A204.1 (cell line): ENCODE measurements around the gene METTL6.
"Not testable (repeated sequence)": the region's sequence is repeated elsewhere in the genome, so short reads cannot be mapped to it uniquely, and the experiment has no call there.

ENCODE experiments used
- FAIRE-seq: peaks from 2 replicates; lab custom pipeline; 2012; peaks lifted over from hg19 to GRCh38; lab: Jason Lieb, UNC

Gene METTL6

DNA sequence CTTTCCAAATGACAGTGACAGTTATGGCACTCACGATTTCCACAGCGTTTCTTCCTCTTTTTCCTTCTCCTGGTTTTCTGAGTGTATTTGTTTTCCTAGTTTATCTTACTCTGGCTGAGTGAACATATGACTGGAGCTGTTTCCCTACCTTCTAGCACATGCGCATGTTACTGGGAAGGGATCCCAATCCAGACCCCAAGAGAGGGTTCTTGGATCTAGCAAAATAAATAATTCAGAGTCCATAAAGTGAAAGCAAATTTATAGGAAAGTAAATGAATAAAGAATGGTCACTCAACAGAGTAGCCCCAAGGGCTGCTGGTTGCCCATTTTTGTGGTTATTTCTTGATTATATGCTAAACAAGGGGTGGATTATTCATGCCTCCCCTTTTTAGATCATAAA is 23.8 kb downstream of the METTL6 start:
- no peak for FAIRE-seq

DNA sequence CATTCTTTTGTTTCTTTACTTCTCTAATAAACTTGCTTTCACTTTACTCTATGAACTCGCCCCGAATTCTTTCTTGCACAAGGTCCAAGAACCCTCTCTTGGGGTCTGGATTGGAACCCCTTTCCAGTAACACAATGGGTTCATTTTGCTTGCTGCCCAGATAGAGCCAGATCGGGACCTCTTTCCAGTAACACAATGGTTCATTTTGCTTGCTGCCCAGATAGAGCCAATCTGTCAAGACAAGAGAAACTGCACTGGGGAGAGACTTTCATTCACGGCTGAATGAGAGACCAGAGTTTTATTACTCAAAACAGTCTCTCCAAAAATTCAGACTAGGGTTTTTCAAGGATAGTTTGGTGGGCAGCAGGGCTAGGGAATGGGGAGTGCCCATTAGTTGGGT is 25.4 kb downstream of the METTL6 start:
- no peak for FAIRE-seq

DNA sequence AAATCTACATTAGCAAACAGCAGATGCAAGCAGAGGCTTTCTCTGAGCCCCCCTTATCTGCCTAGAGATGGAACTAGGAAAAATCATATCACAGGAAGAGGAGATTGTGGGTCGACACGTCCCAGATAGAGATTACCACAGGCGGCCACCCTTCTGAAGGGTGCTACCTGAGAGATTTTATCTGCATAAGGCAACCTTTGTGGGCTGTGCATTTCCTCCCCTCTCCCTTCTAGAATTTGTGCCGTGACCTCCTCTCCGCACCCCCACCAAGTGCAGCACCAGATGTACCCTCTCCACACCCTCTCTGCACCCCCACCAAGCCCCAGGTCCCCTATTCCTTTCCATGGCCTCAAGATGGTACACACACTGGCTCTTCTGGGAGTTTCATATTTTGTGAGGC is 27.4 kb downstream of the METTL6 start:
- no peak for FAIRE-seq

- FAIRE-seq = peak; percentile 29
Measured at GRCh38 chr3:15398731-15399133, 28.6 kb downstream of the METTL6 start.

DNA sequence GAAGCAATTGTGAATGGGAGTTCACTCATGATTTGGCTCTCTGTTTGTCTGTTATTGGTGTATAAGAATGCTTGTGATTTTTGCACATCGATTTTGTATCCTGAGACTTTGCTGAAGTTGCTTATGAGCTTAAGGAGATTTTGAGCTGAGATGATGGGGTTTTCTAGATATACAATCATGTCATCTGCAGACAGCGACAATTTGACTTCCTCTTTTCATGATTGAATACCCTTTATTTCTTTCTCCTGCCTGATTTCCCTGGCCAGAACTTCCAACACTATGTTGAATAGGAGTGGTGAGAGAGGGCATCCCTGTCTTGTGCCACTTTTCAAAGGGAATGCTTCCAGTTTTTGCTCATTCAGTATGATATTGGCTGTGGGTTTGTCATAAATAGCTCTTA is 34.1 kb downstream of the METTL6 start:
- not testable (repeated sequence) for FAIRE-seq

DNA sequence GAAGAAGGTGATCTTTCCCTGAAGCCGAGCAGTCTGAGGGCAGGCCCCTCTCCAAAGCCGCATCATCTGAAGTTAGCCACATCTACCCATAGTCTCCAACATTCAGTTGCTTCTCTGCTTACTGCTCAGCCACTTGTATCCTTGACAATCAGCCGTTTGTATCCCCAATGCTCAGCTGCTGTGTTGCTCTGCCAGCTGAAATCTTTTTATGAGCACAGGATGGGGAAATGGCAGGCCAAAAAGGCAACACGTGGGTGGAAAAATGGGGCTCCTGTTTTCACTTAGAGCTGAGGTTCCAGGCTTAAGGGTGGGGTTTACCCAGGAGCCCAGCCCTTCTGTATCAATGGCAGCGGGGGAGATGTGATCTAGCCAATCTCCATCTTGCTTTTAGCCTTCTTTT is 36.3 kb downstream of the METTL6 start:
- no peak for FAIRE-seq

DNA sequence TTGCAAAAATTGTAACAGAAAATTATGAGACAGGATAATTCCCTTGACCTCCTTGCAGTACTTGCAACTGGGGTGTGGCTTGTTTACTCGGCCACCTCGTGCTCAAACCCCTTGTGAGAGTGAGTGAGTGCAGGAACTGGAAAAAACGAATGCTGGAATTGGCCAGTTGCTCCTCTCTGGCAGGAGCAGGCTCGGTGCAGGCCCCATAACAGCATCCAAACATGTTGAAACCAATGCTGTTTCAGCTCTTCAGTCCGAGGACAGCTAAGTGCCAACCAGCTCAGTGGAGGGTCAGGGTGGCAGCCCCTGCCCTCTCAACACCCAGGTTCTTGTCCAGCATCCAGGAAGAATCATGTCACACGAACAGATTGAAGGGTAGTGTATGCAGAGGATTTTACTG is 36.9 kb downstream of the METTL6 start:
- FAIRE-seq = no peak

- not testable (repeated sequence) for FAIRE-seq
Measured at GRCh38 chr3:15388335-15388734, 39.0 kb downstream of the METTL6 start.

DNA sequence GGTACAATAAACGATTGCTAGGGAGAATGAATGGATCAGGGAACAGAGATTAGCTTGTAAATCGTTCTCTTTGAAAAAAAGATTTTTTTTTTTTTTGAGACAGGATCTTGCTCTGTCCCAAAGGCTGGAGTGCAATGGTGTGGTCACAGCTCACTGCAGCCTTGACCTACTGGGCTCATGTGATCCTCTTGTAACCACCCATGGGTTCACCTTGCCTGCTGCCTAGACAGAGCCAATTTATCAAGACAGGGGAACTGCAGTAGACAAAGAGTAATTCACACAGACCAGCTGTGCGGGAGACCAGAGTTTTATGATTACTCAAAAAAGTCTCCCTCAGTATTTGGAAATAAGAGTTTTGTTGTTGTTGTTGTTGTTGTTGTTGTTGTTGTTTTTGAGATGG is 39.6 kb downstream of the METTL6 start:
- no peak for FAIRE-seq

GRCh38 chr3:15387171-15387581 is 40.2 kb downstream of the METTL6 start:
- no peak for FAIRE-seq

- not testable (repeated sequence) for FAIRE-seq
Measured at GRCh38 chr3:15386654-15386955, 40.7 kb downstream of the METTL6 start.

DNA sequence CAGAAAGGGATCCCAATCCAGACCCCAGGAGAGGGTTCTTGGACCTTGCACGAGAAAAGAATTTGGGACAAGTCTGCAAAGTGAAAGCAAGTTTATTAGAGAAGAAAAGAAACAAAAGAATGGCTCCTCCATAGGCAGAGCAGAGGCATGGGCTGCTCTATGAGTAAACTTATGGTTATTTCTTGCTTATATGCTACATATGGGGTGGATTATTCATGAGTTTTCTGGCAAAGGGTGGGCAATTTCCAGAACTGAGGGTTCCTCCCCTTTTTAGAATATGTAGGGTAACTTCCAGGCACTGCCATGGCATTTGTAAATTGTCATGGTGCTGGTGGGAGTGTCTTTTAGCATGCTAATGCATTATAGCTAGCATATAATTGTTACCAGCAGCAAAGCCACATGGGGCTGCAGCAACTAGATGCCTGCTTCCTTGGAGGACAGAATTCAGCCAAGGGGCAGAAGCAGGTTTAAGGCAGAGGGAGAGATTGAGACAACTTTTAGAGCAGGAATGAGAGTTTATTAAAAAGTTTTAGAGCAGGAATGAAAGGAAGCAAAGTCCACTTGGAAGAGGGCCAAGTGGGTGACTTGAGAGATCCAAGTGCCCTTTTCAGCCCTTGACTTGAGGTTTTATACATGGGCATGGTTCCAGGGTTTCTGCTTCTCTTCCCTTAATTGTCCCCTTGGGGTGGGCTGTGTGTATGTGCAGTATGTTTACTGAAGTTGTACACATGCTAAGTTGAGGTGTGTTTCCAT is 41.3 kb downstream of the METTL6 start:
- no peak for FAIRE-seq

- FAIRE-seq = not testable (repeated sequence)
Measured at GRCh38 chr3:15385238-15385695, 42.1 kb downstream of the METTL6 start.

GRCh38 chr3:15384510-15385237 is 42.7 kb downstream of the METTL6 start:
- FAIRE-seq = no peak

DNA sequence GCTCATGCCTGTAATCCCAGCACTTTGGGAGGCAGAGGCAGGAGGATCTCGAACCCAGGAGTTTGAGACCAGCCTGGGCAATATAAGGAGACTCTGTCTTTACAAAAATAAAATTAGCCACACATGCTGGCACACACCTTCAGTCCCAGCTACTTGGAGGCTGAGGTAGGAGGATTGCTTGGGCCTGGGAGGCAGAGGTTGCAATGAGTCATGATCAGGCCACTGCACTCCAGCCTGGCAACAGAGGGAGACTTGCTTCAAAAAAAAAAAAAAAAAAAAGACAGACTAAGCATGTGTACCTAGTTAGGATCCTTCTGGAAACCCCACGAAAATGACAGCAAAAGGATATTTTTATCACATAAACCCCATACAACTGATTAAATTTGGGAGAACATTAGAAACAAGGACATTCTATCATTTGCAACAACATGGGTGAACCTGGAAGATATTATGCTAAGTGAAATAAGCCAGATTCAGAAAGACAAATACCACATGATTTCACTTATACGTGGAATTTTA is 44.9 kb downstream of the METTL6 start:
- FAIRE-seq = no peak

GRCh38 chr3:15380980-15381890 is 46.1 kb downstream of the METTL6 start:
- no peak for FAIRE-seq

GRCh38 chr3:15377961-15378791 is 49.2 kb downstream of the METTL6 start:
- peak; percentile 74 for FAIRE-seq

GRCh38 chr3:15375461-15376000 is 51.8 kb downstream of the METTL6 start:
- FAIRE-seq = no peak

DNA sequence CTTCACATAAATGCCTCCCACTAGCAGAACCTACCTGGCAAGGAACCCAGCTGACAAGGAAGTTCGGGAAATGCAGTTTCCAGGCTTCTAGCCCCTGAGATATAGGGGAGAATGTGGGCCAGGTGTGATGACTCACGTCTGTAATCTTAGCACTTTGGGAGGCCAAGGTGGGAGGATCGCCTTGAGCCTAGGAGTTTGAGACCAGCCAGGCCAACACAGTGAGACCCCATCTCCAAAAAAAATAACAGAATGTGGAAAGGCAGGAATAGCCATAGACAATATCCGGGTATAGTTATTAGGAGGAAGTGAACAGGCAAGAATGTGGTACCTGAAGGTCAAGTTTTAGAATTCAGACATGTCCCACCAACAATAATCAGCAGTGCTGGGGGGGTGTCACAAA is 54.4 kb downstream of the METTL6 start:
- FAIRE-seq = no peak

DNA sequence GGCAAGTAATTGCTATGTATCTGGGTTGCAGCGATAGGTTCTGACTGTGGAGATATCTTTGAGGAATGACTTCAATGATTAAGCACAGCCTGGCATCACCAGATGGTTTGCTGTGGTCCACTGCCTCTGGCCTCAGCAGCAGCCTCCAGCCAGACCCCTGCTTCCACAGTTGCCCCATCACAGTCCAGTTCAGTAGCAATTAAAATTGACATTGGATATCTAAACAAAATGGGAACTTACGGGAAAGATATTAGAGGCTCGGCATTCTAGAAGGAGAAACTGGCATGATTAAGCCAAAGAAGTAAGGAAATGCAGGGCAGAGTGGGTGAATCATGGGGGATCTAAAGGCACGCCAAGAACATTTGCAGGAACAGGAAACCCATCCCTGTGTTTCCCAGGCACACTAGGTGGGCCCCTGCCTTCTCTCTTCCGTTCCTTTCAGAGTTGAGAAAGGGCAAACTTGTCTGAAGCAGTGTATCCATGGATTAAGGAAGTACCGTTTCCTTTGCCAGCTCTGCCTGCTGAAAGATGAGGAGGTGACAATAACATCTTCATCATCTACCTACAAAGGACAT is 58.7 kb downstream of the METTL6 start:
- no peak for FAIRE-seq

GRCh38 chr3:15367059-15367458 is 60.3 kb downstream of the METTL6 start:
- FAIRE-seq = no peak
